Aorta (tissue), 4 donors: Measurements from ENCODE around the gene KLHL9. TPM values are rescaled to one million over a fixed set of nuclear protein-coding genes. Genes with fewer than 3 reads are reported as not detected.

Source experiments
- polyA plus RNA-seq, 2 donors: library from polyadenylated mRNA; stranded (reverse); fragments of 200-250 nt; gene quantifications; one replicate each; pipeline ENCODE4 v1.2.3, GENCODE V29; 2013
- total RNA-seq, 2 donors: library from RNA; stranded (reverse); fragmentation: NEBNext Ultra II Directional; extraction: Animal tissue kit (Norgen Biotek cat#: 25700); gene quantifications; one replicate each; pipeline ENCODE4 v1.2.1, GENCODE V29; 2021
- donor health status: healthy with polysubstance abuse.
- donor health status: Bipolar disorder and iron deficiency.
- donor health status: DM: no; HTN: no; CAD: no.
- donor health status: DM: yes; HTN: yes; CAD: no.

Gene KLHL9
- total and polyA plus RNA-seq, 4 donors = 7.3 to 24.1 (median 16.4) TPM

Other genes with a start within 250 kb of the KLHL9 start
- not detected for gene IFNW1, start 193.6 kb downstream of the KLHL9 start, total RNA-seq
- gene IFNW1, start 193.6 kb downstream of the KLHL9 start, polyA plus RNA-seq = not detected
- gene IFNA21, start 168.7 kb downstream of the KLHL9 start, total RNA-seq = not detected
- gene IFNA21, start 168.7 kb downstream of the KLHL9 start, polyA plus RNA-seq = not detected
- gene IFNA4, start 147.8 kb downstream of the KLHL9 start, total RNA-seq = not detected
- gene IFNA4, start 147.8 kb downstream of the KLHL9 start, polyA plus RNA-seq = not detected
- not detected for gene IFNA7, start 133.2 kb downstream of the KLHL9 start, total RNA-seq
- gene IFNA7, start 133.2 kb downstream of the KLHL9 start, polyA plus RNA-seq = not detected
- not detected for gene IFNA10, start 128.3 kb downstream of the KLHL9 start, total RNA-seq
- not detected for gene IFNA10, start 128.3 kb downstream of the KLHL9 start, polyA plus RNA-seq
- gene IFNA16, start 118.1 kb downstream of the KLHL9 start, total RNA-seq = not detected
- not detected for gene IFNA16, start 118.1 kb downstream of the KLHL9 start, polyA plus RNA-seq
- not detected for gene IFNA17, start 107.2 kb downstream of the KLHL9 start, total RNA-seq
- not detected for gene IFNA17, start 107.2 kb downstream of the KLHL9 start, polyA plus RNA-seq
- gene IFNA14, start 95.4 kb downstream of the KLHL9 start, total RNA-seq = not detected
- not detected for gene IFNA14, start 95.4 kb downstream of the KLHL9 start, polyA plus RNA-seq
- gene IFNA5, start 30.1 kb downstream of the KLHL9 start, total RNA-seq = under 1 TPM; 0.39 to 0.84 TPM
- under 1 TPM in 1 of 2 donors, not detected in 1; 0.20 TPM for gene IFNA5, start 30.1 kb downstream of the KLHL9 start, polyA plus RNA-seq
- gene IFNA6, start 15.5 kb upstream of the KLHL9 start, total RNA-seq = not detected
- gene IFNA6, start 15.5 kb upstream of the KLHL9 start, polyA plus RNA-seq = not detected
- not detected for gene IFNA13, start 32.7 kb upstream of the KLHL9 start, total RNA-seq
- gene IFNA13, start 32.7 kb upstream of the KLHL9 start, polyA plus RNA-seq = not detected
- gene IFNA2, start 50.0 kb upstream of the KLHL9 start, total RNA-seq = not detected
- not detected for gene IFNA2, start 50.0 kb upstream of the KLHL9 start, polyA plus RNA-seq
- not detected for gene IFNA8, start 73.7 kb upstream of the KLHL9 start, total RNA-seq
- not detected for gene IFNA8, start 73.7 kb upstream of the KLHL9 start, polyA plus RNA-seq
- not detected for gene IFNA1, start 105.0 kb upstream of the KLHL9 start, total RNA-seq
- gene IFNA1, start 105.0 kb upstream of the KLHL9 start, polyA plus RNA-seq = not detected
- gene IFNE, start 146.9 kb upstream of the KLHL9 start, total RNA-seq = not detected
- not detected for gene IFNE, start 146.9 kb upstream of the KLHL9 start, polyA plus RNA-seq